ENCODE data around the gene CYP2D6. TPM values are rescaled to one million over a fixed set of nuclear protein-coding genes. Genes with fewer than 3 reads are reported as not detected.
A peak's percentile ranks its signal among the peaks of the same experiment; 100 is the strongest.

CYP2D6 gene
- total and polyA plus RNA-seq, 8 donors, result 0.72 to 22.8 (median 3.4) TPM

DNA sequence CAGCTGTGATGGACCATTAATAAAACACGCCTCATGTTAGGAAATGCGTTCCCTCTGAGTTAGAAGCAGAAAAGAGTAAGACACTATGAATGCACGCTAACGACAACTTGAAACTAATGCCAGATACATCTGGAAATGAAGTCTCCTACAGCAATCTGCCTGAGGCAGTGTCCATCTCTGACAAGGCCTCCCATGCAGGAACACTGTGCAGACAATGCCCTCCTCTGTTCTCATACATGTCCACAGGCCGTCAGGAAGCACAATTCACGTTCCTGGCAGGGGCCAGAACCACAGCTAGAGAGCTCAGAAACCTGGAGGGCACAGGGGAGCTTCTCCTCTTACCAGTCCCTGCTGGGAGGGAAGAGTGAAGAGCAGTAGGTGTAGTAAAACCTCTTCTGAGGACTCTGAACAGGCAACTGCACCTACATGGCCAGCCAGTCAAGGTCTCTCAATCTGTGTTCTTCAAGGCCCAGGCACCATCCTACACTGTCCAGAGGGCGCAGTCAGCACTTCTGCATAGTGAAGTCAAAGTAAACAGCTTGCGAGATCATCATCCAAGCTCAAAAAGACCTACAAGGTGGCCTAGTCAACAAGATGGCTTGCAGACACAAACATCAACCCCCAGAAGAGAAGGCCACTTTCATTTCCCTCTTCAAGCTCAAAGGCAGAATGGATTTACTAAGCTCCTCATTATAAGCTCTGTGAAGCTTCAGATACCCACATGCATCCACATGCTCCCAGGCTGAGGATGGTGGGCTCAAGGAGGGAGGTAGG, 41.5 kb upstream of the CYP2D6 start:
- peaks cover 7 to 41% (median 28%) of the 10 kb centered on the region in 4 donors for H3K36me3 ChIP-seq
- H3K9me3 ChIP-seq, result no peaks in the 10 kb centered on the region
- no peak overlapping the region for H3K4me3 ChIP-seq
- TF ChIP-seq POLR2A (IDR thresholded peaks at IDR 0.05) (no peak), EP300 (IDR thresholded peaks at IDR 0.05) (no peak), POLR2AphosphoS5 (IDR thresholded peaks at IDR 0.05) (no peak)
- TF ChIP-seq, protein P1, sequence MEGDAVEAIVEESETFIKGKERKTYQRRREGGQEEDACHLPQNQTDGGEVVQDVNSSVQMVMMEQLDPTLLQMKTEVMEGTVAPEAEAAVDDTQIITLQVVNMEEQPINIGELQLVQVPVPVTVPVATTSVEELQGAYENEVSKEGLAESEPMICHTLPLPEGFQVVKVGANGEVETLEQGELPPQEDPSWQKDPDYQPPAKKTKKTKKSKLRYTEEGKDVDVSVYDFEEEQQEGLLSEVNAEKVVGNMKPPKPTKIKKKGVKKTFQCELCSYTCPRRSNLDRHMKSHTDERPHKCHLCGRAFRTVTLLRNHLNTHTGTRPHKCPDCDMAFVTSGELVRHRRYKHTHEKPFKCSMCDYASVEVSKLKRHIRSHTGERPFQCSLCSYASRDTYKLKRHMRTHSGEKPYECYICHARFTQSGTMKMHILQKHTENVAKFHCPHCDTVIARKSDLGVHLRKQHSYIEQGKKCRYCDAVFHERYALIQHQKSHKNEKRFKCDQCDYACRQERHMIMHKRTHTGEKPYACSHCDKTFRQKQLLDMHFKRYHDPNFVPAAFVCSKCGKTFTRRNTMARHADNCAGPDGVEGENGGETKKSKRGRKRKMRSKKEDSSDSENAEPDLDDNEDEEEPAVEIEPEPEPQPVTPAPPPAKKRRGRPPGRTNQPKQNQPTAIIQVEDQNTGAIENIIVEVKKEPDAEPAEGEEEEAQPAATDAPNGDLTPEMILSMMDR (IDR thresholded peaks at IDR 0.05), result no peak
- WGBS, 5 donors, result 83 to 88% (median 84%) methylated on average over 7 to 8 of the region's 8 CpGs
- H3K27me3 ChIP-seq, result no peaks in the 10 kb centered on the region
- peaks cover 0 to 49% (median 25%) of the 10 kb centered on the region in 4 donors for H3K4me1 ChIP-seq
- intact Hi-C loops (cut with DNase I; ENCODE audit: low total_unique reads), result no loop called here
- DNase-seq, result no peak
- peak overlapping the region in 1 of 5 donors; percentile 11 for H3K27ac ChIP-seq

DNA sequence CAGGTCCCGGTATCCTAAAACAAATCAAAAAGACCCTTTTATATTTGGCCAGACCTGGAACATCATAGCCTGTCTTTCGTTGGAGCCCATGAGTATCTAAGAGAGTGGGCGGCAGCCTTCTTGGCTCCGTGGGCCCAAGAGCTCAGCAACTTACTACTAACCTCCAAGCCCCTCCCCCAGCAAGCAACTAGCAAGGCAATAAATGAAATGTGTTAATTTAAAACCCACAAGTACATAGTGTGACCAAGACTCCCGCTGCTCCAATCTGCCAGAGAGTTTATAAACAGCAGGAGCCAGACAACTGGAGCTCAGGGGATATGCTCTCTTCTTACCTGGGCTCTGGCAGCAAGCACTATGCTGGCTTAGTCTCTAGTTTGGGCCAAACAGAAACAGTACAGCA, 40.8 kb upstream of the CYP2D6 start:
- DNase-seq, result no peak
- intact Hi-C loops (cut with DNase I; ENCODE audit: low total_unique reads), result no loop called here
- H3K4me1 ChIP-seq, result peaks cover 0 to 42% (median 22%) of the 10 kb centered on the region in 4 donors

DNA sequence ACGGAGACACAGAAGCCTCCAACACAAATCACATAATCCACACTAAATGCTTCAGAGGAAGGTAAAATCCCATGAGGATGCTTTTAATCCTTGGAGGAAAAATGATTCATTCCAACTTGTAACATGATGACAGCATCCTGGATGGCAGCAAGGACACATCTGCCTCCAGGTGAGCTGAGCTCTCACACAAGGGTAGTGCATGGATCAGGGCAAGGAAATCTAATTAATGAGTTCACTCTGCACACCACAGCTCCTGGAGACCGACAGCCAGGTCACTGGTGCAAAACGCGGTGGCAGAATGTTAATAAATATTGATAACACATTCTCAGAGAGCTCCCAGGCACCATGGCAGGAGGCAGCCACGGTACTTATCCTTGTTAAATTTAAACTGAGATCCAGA, 40.3 kb upstream of the CYP2D6 start:
- Histone ChIP-seq H3K4me1 (peaks cover 0 to 37% (median 19%) of the 10 kb centered on the region in 4 donors), H3K27me3 (no peaks in the 10 kb centered on the region), H3K36me3 (peaks cover 7 to 44% (median 40%) of the 10 kb centered on the region in 4 donors), H3K9me3 (no peaks in the 10 kb centered on the region), H3K4me3 (no peak overlapping the region), H3K27ac (no peak overlapping the region)
- TF ChIP-seq POLR2AphosphoS5 (IDR thresholded peaks at IDR 0.05), result no peak
- TF ChIP-seq, protein P1 (IDR thresholded peaks at IDR 0.05), result no peak
- intact Hi-C loops (cut with DNase I; ENCODE audit: low total_unique reads), result no loop called here
- 42 to 64% (median 53%) methylated on average over 5 of the region's 5 CpGs for WGBS, 5 donors
- no peak for DNase-seq

More for the DNA sequence above, 40.8 kb upstream of the CYP2D6 start:
- H3K4me3 ChIP-seq, result no peak overlapping the region
- peaks cover 7 to 42% (median 35%) of the 10 kb centered on the region in 4 donors for H3K36me3 ChIP-seq
- no peaks in the 10 kb centered on the region for H3K9me3 ChIP-seq
- no peak overlapping the region for H3K27ac ChIP-seq
- no peaks in the 10 kb centered on the region for H3K27me3 ChIP-seq
- TF ChIP-seq POLR2AphosphoS5 (IDR thresholded peaks at IDR 0.05), result no peak
- TF ChIP-seq, protein P1 (IDR thresholded peaks at IDR 0.05), result no peak
- TF ChIP-seq EP300 (IDR thresholded peaks at IDR 0.05), result no peak
- 72 to 76% (median 74%) methylated on average over 5 of the region's 5 CpGs for WGBS, 5 donors

DNA sequence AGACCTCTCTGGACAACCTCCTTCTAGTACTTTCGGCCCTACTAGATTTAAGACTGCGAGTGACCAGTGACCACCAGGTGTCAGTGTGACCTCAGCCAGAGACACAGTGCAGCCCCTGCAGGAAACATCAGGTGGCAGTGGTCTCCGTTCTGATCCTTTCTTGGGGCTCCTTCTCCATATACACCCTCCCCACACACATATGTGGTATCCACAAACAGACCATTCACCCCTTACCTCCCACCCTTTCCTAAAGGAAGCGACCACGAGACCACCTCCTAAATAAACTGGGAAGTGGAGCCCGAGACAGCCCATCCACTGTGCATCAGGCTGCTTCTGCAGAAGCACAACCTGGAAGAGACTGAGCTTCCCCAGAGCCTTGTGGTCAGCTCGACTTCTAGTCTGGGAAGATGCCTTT, 38.5 kb upstream of the CYP2D6 start:
- WGBS, 5 donors, result 49 to 56% (median 53%) methylated on average over 7 of the region's 7 CpGs
- Histone ChIP-seq H3K4me1 (peaks cover 0 to 31% (median 18%) of the 10 kb centered on the region in 4 donors), H3K27ac (no peak overlapping the region), H3K36me3 (peaks cover 19 to 62% (median 56%) of the 10 kb centered on the region in 4 donors), H3K4me3 (no peak overlapping the region), H3K9me3 (no peaks in the 10 kb centered on the region), H3K27me3 (no peaks in the 10 kb centered on the region)
- intact Hi-C loops (cut with DNase I; ENCODE audit: low total_unique reads), result loop anchor here (5.0 kb wide), 1 partner anchor 268 kb away; no protein-coding TSS in a partner anchor
- TF ChIP-seq, protein P1 (IDR thresholded peaks at IDR 0.05), result peak in 6 of 7 experiments; percentile 46 to 96 (median 82)
- TF ChIP-seq POLR2AphosphoS5 (IDR thresholded peaks at IDR 0.05) (peak in 1 of 3 donors; percentile 29), POLR2A (IDR thresholded peaks at IDR 0.05) (no peak), EP300 (IDR thresholded peaks at IDR 0.05) (no peak)
- peak; percentile 67 to 92 for DNase-seq
